ENCODE data around the gene GGA3.
"Not testable (repeated sequence)": the region's sequence is repeated elsewhere in the genome, so short reads cannot be mapped to it uniquely, and the experiment has no call there.

GGA3 gene

GRCh38 chr17:75227729-75228128 is 33.7 kb downstream of the GGA3 start:
- DNase-seq (ENCODE audit: low read depth in 3 of 3, low spot score in 1 of 3): no peak

GRCh38 chr17:75225016-75225415 is 36.4 kb downstream of the GGA3 start:
- DNase-seq (ENCODE audit: low read depth in 3 of 3, low spot score in 1 of 3): no peak

GRCh38 chr17:75219815-75220214 is 41.6 kb downstream of the GGA3 start:
- no peak for DNase-seq (ENCODE audit: low read depth in 3 of 3, low spot score in 1 of 3)

GRCh38 chr17:75218131-75218530 is 43.3 kb downstream of the GGA3 start:
- no peak for DNase-seq (ENCODE audit: low read depth in 3 of 3, low spot score in 1 of 3)

- no peak for DNase-seq (ENCODE audit: low read depth in 3 of 3, low spot score in 1 of 3)
Measured at GRCh38 chr17:75209061-75209460, 52.3 kb downstream of the GGA3 start.

GRCh38 chr17:75208161-75208560 is 53.2 kb downstream of the GGA3 start:
- no peak for DNase-seq (ENCODE audit: low read depth in 3 of 3, low spot score in 1 of 3)

- no peak for DNase-seq (ENCODE audit: low read depth in 3 of 3, low spot score in 1 of 3)
Measured at GRCh38 chr17:75207760-75208159, 53.6 kb downstream of the GGA3 start.

GRCh38 chr17:75207050-75207407 is 54.4 kb downstream of the GGA3 start:
- DNase-seq (ENCODE audit: low read depth in 3 of 3, low spot score in 1 of 3): not testable (repeated sequence)

- DNase-seq (ENCODE audit: low read depth in 3 of 3, low spot score in 1 of 3): no peak
Measured at GRCh38 chr17:75205793-75206163, 55.6 kb downstream of the GGA3 start.

- peak; percentile 80 to 92 (median 83) for DNase-seq (ENCODE audit: low read depth in 3 of 3, low spot score in 1 of 3)
Measured at GRCh38 chr17:75205037-75205792, 56.2 kb downstream of the GGA3 start, which contains the start of gene NUP85. NUP85 (plus strand) TSS chr17:75205679; CDS start chr17:75205762, 83 bp downstream.

GRCh38 chr17:75199886-75200618 is 61.4 kb downstream of the GGA3 start:
- DNase-seq (ENCODE audit: low read depth in 3 of 3, low spot score in 1 of 3): no peak

- no peak for DNase-seq (ENCODE audit: low read depth in 3 of 3, low spot score in 1 of 3)
Measured at GRCh38 chr17:75194879-75195278, 66.5 kb downstream of the GGA3 start.

- no peak for DNase-seq (ENCODE audit: low read depth in 3 of 3, low spot score in 1 of 3)
Measured at GRCh38 chr17:75191584-75191983, 69.8 kb downstream of the GGA3 start.

- no peak for DNase-seq (ENCODE audit: low read depth in 3 of 3, low spot score in 1 of 3)
Measured at GRCh38 chr17:75188614-75189013, 72.8 kb downstream of the GGA3 start.

All from stimulated activated CD4-positive, alpha-beta T cell treated with anti-CD3 and anti-CD28 coated beads, TNF-alpha, amount 100 ng/mL, for 1 hour (primary cell).